Fibroblast of lung (primary cell): ENCODE results near the gene BTC. TPM values are rescaled to one million over a fixed set of nuclear protein-coding genes. Genes with fewer than 3 reads are reported as not detected.

Experiments used
- DNase-seq, 2 donors: peaks; one replicate each; pipeline versions ENCODE4 v3.0.0 to v3.0.0-alpha.2; 2010; ENCODE audit warnings: low read depth in 2 of 2
- H2AFZ ChIP-seq: 2 replicates; pipeline ENCODE4 v1.5.1; 2012; ENCODE audit warnings: low read length, control low read depth, inconsistent platforms
- H3K27ac ChIP-seq: 2 replicates; pipeline ENCODE4 v1.5.1; 2011; ENCODE audit warnings: low read length, control low read depth; ENCODE audit not compliant: insufficient read depth
- H3K27me3 ChIP-seq: 2 replicates; pipeline ENCODE4 v1.5.1; 2011; ENCODE audit warnings: mild to moderate bottlenecking, low read length; ENCODE audit not compliant: control insufficient read depth, insufficient read depth
- H3K36me3 ChIP-seq: 2 replicates; pipeline ENCODE4 v1.5.1; 2011; ENCODE audit warnings: low read length; ENCODE audit not compliant: control insufficient read depth, insufficient read depth
- H3K4me1 ChIP-seq: 2 replicates; pipeline ENCODE4 v1.5.1; 2011; ENCODE audit warnings: low read length; ENCODE audit not compliant: control insufficient read depth, insufficient read depth; ENCODE audit errors: extremely low read depth
- H3K4me2 ChIP-seq: 2 replicates; pipeline ENCODE4 v1.5.1; 2011; ENCODE audit warnings: low read length, control low read depth; ENCODE audit not compliant: insufficient read depth; ENCODE audit errors: extremely low read depth
- H3K4me3 ChIP-seq, 4 experiments: fragments of 200-600 bp in 1 of 4; sonication (generic) in 1 of 4; replicated peaks in 1 of 4; 2 replicates each; pipeline ENCODE4 v1.5.1; 2011 to 2016; ENCODE audit warnings: low read length in 4 of 4, low read depth in 3 of 4, mild to moderate bottlenecking in 3 of 4, control low read depth in 2 of 4, inconsistent platforms in 1 of 4, mixed read lengths in 1 of 4; ENCODE audit not compliant: insufficient read depth in 1 of 4; ENCODE audit errors: control extremely low read depth in 1 of 4
- H3K79me2 ChIP-seq: 2 replicates; pipeline ENCODE4 v1.5.1; 2012; ENCODE audit warnings: mild to moderate bottlenecking, low read length, inconsistent platforms; ENCODE audit not compliant: control insufficient read depth, insufficient read depth
- H3K9ac ChIP-seq: 2 replicates; pipeline ENCODE4 v1.5.1; 2011; ENCODE audit warnings: mild to moderate bottlenecking, low read length, control low read depth; ENCODE audit not compliant: insufficient read depth
- H3K9me3 ChIP-seq: 2 replicates; pipeline ENCODE4 v1.5.1; 2012; ENCODE audit warnings: low read depth, low read length; ENCODE audit not compliant: control insufficient read depth, insufficient read depth
- H4K20me1 ChIP-seq: 2 replicates; pipeline ENCODE4 v1.5.1; 2011; ENCODE audit warnings: low read length; ENCODE audit not compliant: control insufficient read depth, insufficient read depth; ENCODE audit errors: extremely low read depth
- CTCF ChIP-seq, 2 donors: IDR thresholded peaks in 1 of 2; conservative IDR thresholded peaks in 1 of 2; 1 replicate in 1 of 2; 2 replicates in 1 of 2; pipeline ENCODE4 v1.5.1; 2011 to 2012; ENCODE audit warnings: low read length in 2 of 2, control low read depth in 1 of 2, inconsistent platforms in 1 of 2, low read depth in 1 of 2, mild to moderate bottlenecking in 1 of 2
- EZH2 ChIP-seq: IDR thresholded peaks from 2 replicates; pipeline ENCODE4 v1.5.1; 2012; ENCODE audit warnings: low read length, control low read depth, mild to moderate bottlenecking; ENCODE audit errors: missing control alignments
- polyA plus RNA-seq, 2 donors: library from polyadenylated mRNA; depleted of rRNA in 1 of 2; stranded (reverse) in 1 of 2; unstranded in 1 of 2; fragments of >200 nt; gene quantifications; 2 replicates each; pipeline ENCODE4 v1.2.1, GENCODE V29; 2011 to 2012; ENCODE audit warnings: missing spikeins in 1 of 2
- total RNA-seq: library from RNA; depleted of rRNA; stranded (reverse); fragments of >200 nt; gene quantifications from 2 replicates; pipeline ENCODE4 v1.2.1, GENCODE V29; 2014

The BTC gene
- total and polyA plus RNA-seq, 2 donors (not counting 1 experiment from before 2014, with no cell fraction given): 0.41 to 7.8 TPM

- H3K4me3 ChIP-seq: no peak overlapping the region
- H3K79me2 ChIP-seq: no peaks in the 10 kb centered on the region
- peak; percentile 49 to 73 for DNase-seq
- H4K20me1 ChIP-seq: no peaks in the 10 kb centered on the region
- no peaks in the 10 kb centered on the region for H3K9me3 ChIP-seq
- no peak overlapping the region for H3K27ac ChIP-seq
- no peak overlapping the region for H3K9ac ChIP-seq
- H3K27me3 ChIP-seq: no peaks in the 10 kb centered on the region
- no peaks in the 10 kb centered on the region for H3K4me1 ChIP-seq
- no peak overlapping the region for H3K4me2 ChIP-seq
- H2AFZ ChIP-seq: no peak overlapping the region
- no peaks in the 10 kb centered on the region for H3K36me3 ChIP-seq
- no peak for TF ChIP-seq EZH2
- no peak for TF ChIP-seq CTCF (conservative IDR thresholded peaks at IDR 0.05 in 1 of 2, IDR thresholded peaks at IDR 0.05 in 1 of 2; ENCODE audit: low read depth in 1 of 2, low read length in 2 of 2)
These were observed 25.3 kb downstream of the BTC start for GRCh38 chr4:74768857-74769525.

GRCh38 chr4:74764119-74764518 is 30.2 kb downstream of the BTC start:
- H3K36me3 ChIP-seq: no peaks in the 10 kb centered on the region
- no peak overlapping the region for H3K4me3 ChIP-seq
- no peaks in the 10 kb centered on the region for H3K27me3 ChIP-seq
- H2AFZ ChIP-seq: no peak overlapping the region
- no peaks in the 10 kb centered on the region for H3K79me2 ChIP-seq
- H3K9ac ChIP-seq: no peak overlapping the region
- H4K20me1 ChIP-seq: no peaks in the 10 kb centered on the region
- TF ChIP-seq EZH2: no peak
- TF ChIP-seq CTCF (conservative IDR thresholded peaks at IDR 0.05 in 1 of 2, IDR thresholded peaks at IDR 0.05 in 1 of 2; ENCODE audit: low read depth in 1 of 2, low read length in 2 of 2): no peak
- H3K27ac ChIP-seq: no peak overlapping the region
- no peaks in the 10 kb centered on the region for H3K9me3 ChIP-seq
- no peak overlapping the region for H3K4me2 ChIP-seq
- no peak for DNase-seq
- no peaks in the 10 kb centered on the region for H3K4me1 ChIP-seq

GRCh38 chr4:74758551-74759145 is 35.7 kb downstream of the BTC start:
- no peaks in the 10 kb centered on the region for H3K4me1 ChIP-seq
- no peaks in the 10 kb centered on the region for H3K9me3 ChIP-seq
- no peaks in the 10 kb centered on the region for H3K27me3 ChIP-seq
- TF ChIP-seq CTCF (conservative IDR thresholded peaks at IDR 0.05 in 1 of 2, IDR thresholded peaks at IDR 0.05 in 1 of 2; ENCODE audit: low read depth in 1 of 2, low read length in 2 of 2) (no peak), EZH2 (no peak)
- H3K9ac ChIP-seq: no peak overlapping the region
- no peak overlapping the region for H2AFZ ChIP-seq
- peak in 1 of 2 donors; percentile 30 for DNase-seq
- no peaks in the 10 kb centered on the region for H3K79me2 ChIP-seq
- no peak overlapping the region for H3K4me2 ChIP-seq
- no peaks in the 10 kb centered on the region for H4K20me1 ChIP-seq
- no peak overlapping the region for H3K27ac ChIP-seq
- H3K4me3 ChIP-seq: no peak overlapping the region
- H3K36me3 ChIP-seq: no peaks in the 10 kb centered on the region
